ENCODE measurements around the gene TMEM238. TPM values are rescaled to one million over a fixed set of nuclear protein-coding genes. Genes with fewer than 3 reads are reported as not detected.

The TMEM238 gene
- total and polyA plus RNA-seq, 2 donors (not counting 3 experiments of a cell fraction or from before 2014, with no cell fraction given) = 0.18 to 0.35 TPM

DNA sequence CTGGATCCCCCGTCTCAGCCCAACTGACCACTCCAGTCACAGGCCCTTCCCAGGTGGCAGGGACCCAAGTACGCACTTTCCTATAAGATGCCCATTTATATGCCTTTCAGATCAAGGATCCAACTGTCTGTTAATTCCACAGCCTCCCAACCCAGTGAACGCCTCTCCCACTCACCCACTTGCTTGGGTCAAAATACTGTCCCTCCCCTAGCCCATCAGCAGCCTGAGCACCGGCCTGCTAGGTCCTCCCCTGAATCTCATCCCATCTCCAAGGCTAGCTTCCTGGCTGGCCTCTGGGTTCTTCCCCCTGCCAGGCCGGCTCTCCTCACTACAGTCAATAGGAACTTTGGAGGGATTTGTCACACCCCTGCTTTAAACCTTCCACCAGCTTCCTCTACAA is 21.5 kb upstream of the TMEM238 start:
- Histone ChIP-seq H3K27ac (ENCODE audit: insufficient read depth, low read depth, low read length) (no peak overlapping the region), H3K9me3 (replicated peaks; ENCODE audit: control insufficient read depth, insufficient read depth, low read length) (no peaks in the 10 kb centered on the region), H3K9me1 (replicated peaks; ENCODE audit: control insufficient read depth, extremely low read depth, insufficient read depth, low read length) (no peaks in the 10 kb centered on the region), H3K9ac (replicated peaks; ENCODE audit: extremely low read depth, insufficient read depth, low read length) (no peak overlapping the region), H3K27me3 (ENCODE audit: control insufficient read depth in 2 of 2, insufficient read depth in 2 of 2, low read length in 2 of 2) (no peaks in the 10 kb centered on the region), H3K79me2 (ENCODE audit: control insufficient read depth, insufficient read depth, low read length) (peaks cover 53% of the 10 kb centered on the region), H3K36me3 (ENCODE audit: control insufficient read depth in 2 of 2, extremely low read depth in 1 of 2, insufficient read depth in 2 of 2, low read length in 2 of 2) (peaks cover 14 to 21% of the 10 kb centered on the region in 2 experiments), H3K4me3 (replicated peaks in 1 of 3; ENCODE audit: insufficient read depth in 1 of 3, low read depth in 1 of 3, low read length in 3 of 3) (peak overlapping the region in 1 of 3 experiments; percentile 63), H3K4me1 (ENCODE audit: control insufficient read depth, extremely low read depth, insufficient read depth, low read length) (peaks cover 13% of the 10 kb centered on the region), H3K4me2 (ENCODE audit: insufficient read depth, low read length) (peak overlapping the region; percentile 59), H2AFZ (ENCODE audit: low read depth, low read length) (no peak overlapping the region), H4K20me1 (replicated peaks; ENCODE audit: control insufficient read depth, extremely low read depth, insufficient read depth, low read length) (no peaks in the 10 kb centered on the region)
- POLR2A ChIA-PET = interaction anchor here (0.7 to 1.1 kb wide), 2 partner anchors 19 kb away, joined by 3 to 6 read pairs; no protein-coding TSS in a partner anchor
- intact Hi-C loops (cut with micrococcal nuclease) = no loop called here
- FAIRE-seq (no peak), DNase-seq (ENCODE audit: low read depth, low spot score) (no peak)
- dilution Hi-C loops (cut with MboI; ENCODE audit: extremely low pct_ligation_motif_present, low sequenced_read_pairs) = no loop called here
- CTCF ChIA-PET = interaction anchor here (0.7 to 1.6 kb wide), 5 partner anchors 8 to 104 kb away, joined by 3 to 4 read pairs (median 3); partner anchors contain the start of genes KMT5C and TMEM238
- TF ChIP-seq EZH2 (IDR thresholded peaks at IDR 0.05; ENCODE audit: borderline replicate concordance, low read depth, low read length, severe bottlenecking) (no peak), POLR2AphosphoS5 (IDR thresholded peaks at IDR 0.05; ENCODE audit: insufficient read depth, low read depth, low read length) (no peak), MYC (IDR thresholded peaks at IDR 0.05; ENCODE audit: low read depth, low read length) (no peak), GATA2 (IDR thresholded peaks at IDR 0.05; ENCODE audit: insufficient read depth, insufficient read length, low read depth, low read length) (no peak), POLR2A (IDR thresholded peaks at IDR 0.05; ENCODE audit: low read depth, low read length) (no peak), FOS (IDR thresholded peaks at IDR 0.05; ENCODE audit: borderline replicate concordance, insufficient read depth, low read length) (no peak), JUN (IDR thresholded peaks at IDR 0.05; ENCODE audit: borderline replicate concordance, insufficient read depth, insufficient read length, low read depth) (no peak)
- TF ChIP-seq, protein P1, sequence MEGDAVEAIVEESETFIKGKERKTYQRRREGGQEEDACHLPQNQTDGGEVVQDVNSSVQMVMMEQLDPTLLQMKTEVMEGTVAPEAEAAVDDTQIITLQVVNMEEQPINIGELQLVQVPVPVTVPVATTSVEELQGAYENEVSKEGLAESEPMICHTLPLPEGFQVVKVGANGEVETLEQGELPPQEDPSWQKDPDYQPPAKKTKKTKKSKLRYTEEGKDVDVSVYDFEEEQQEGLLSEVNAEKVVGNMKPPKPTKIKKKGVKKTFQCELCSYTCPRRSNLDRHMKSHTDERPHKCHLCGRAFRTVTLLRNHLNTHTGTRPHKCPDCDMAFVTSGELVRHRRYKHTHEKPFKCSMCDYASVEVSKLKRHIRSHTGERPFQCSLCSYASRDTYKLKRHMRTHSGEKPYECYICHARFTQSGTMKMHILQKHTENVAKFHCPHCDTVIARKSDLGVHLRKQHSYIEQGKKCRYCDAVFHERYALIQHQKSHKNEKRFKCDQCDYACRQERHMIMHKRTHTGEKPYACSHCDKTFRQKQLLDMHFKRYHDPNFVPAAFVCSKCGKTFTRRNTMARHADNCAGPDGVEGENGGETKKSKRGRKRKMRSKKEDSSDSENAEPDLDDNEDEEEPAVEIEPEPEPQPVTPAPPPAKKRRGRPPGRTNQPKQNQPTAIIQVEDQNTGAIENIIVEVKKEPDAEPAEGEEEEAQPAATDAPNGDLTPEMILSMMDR (IDR thresholded peaks at IDR 0.05; ENCODE audit: extremely low read depth in 1 of 2, insufficient read depth in 1 of 2, low read depth in 1 of 2, low read length in 2 of 2) = no peak
- TF ChIP-seq, protein P2, sequence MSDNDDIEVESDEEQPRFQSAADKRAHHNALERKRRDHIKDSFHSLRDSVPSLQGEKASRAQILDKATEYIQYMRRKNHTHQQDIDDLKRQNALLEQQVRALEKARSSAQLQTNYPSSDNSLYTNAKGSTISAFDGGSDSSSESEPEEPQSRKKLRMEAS (IDR thresholded peaks at IDR 0.05; ENCODE audit: insufficient read depth, insufficient read length) = no peak
- no TSS peak for BruUV-seq (replicated peaks)
